ENCODE data around the gene CLSTN1. TPM values are rescaled to one million over a fixed set of nuclear protein-coding genes. Genes with fewer than 3 reads are reported as not detected.
"Not testable (repeated sequence)": the region's sequence is repeated elsewhere in the genome, so short reads cannot be mapped to it uniquely, and the experiment has no call there.

Gene CLSTN1
- total RNA-seq, 1 donor from 2014 or later, result 71.0 TPM

DNA sequence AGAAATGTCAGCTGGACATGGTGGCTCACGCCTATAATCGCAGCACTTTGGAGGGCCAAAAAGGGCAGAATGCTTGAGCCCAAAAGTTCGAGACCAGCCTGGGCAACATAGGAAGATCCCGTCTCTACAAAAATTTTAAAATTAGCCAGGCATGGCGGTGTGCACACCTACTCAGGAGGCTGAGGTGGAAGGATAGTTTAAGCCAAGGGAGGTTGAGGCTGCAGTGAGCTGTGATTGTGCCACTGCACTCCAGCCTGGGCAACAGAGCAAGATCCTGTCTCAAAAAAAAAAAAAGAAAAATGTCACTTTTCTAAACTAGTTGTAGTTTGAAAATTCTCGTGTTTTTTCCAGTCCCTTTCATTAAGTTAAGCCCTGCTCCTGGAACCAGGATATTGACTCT is 9.1 kb downstream of the CLSTN1 start:
- Histone ChIP-seq H3K27ac (no peak overlapping the region), H3K36me3 (no peaks in the 10 kb centered on the region), H3K9me3 (no peaks in the 10 kb centered on the region), H3K4me3 (no peak overlapping the region), H3K27me3 (no peaks in the 10 kb centered on the region), H3K4me1 (peaks cover 3% of the 10 kb centered on the region)
- intact Hi-C loops (cut with DNase I), result loop anchor here (10.0 kb wide), 1 partner anchor 1370 kb away; the partner anchor contains the start of gene ANGPTL7
- DNase-seq (no peak), ATAC-seq (no peak)
- TF ChIP-seq, protein P1, sequence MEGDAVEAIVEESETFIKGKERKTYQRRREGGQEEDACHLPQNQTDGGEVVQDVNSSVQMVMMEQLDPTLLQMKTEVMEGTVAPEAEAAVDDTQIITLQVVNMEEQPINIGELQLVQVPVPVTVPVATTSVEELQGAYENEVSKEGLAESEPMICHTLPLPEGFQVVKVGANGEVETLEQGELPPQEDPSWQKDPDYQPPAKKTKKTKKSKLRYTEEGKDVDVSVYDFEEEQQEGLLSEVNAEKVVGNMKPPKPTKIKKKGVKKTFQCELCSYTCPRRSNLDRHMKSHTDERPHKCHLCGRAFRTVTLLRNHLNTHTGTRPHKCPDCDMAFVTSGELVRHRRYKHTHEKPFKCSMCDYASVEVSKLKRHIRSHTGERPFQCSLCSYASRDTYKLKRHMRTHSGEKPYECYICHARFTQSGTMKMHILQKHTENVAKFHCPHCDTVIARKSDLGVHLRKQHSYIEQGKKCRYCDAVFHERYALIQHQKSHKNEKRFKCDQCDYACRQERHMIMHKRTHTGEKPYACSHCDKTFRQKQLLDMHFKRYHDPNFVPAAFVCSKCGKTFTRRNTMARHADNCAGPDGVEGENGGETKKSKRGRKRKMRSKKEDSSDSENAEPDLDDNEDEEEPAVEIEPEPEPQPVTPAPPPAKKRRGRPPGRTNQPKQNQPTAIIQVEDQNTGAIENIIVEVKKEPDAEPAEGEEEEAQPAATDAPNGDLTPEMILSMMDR (IDR thresholded peaks at IDR 0.05), result no peak

DNA sequence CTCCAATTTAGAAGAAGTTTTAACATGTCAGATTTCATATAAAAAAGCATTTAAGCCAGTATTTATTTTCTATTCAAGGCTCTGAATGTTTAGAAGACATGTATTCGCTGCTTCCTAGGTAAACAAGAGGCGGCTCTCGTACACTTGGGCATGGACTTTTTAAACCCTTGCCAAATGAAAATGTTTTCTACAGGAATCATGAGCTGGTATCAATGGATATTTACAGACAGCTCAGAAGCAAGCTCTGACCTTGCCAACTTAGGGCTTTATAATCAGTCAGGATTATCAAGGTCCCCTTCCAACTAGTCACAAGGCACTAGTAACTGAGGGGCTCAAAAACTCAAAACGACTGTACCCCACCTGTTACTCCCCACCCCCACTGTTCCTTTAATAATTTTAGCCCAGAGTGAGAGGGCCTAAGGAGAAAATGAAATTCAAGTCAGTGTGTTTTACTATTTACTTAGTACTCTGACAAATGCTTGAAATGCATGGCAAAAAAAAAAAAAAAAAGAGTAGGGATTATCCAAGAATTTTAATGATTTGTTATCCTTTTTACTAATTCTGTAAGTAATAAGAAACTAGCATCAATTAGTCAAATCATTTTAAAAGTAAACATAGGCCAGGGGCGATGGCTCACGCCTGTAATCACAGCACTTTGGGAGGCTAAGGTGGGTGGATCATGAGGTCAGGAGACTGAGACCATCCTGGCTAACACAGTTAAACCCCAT is 12.4 kb downstream of the CLSTN1 start:
- H3K36me3 ChIP-seq, result no peaks in the 10 kb centered on the region
- no peak overlapping the region for H3K4me3 ChIP-seq
- intact Hi-C loops (cut with DNase I), result loop anchor here (10.0 kb wide), 1 partner anchor 1373 kb away; the partner anchor contains the start of gene ANGPTL7
- peaks cover 7% of the 10 kb centered on the region for H3K4me1 ChIP-seq
- TF ChIP-seq, protein P1 (IDR thresholded peaks at IDR 0.05), result no peak
- H3K9me3 ChIP-seq, result no peaks in the 10 kb centered on the region
- DNase-seq (no peak), ATAC-seq (no peak)
- no peak overlapping the region for H3K27ac ChIP-seq
- H3K27me3 ChIP-seq, result no peaks in the 10 kb centered on the region

DNA sequence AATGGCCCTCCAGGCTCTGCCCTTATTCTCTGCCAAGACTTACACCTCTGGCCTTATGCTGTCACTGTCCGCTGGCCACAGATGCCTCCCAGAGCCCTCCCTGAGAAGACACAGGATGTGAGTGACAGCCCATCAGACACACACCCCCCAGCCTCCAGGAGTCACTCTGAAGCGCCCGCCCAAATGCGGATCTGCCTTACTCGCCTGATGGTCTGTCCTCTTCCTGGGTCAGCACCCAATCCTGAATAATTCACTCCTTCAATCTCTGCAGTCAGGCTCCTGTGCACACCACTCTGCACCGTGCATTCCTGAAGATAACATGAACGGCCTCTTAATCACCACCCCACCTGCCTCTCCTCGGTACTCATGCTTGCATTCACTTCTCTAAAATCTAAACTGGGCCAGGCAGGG is 14.7 kb downstream of the CLSTN1 start:
- TF ChIP-seq, protein P1 (IDR thresholded peaks at IDR 0.05), result no peak
- intact Hi-C loops (cut with DNase I), result no loop called here
- H3K9me3 ChIP-seq, result no peaks in the 10 kb centered on the region
- DNase-seq, result peak; percentile 57
- peak; percentile 84 for ATAC-seq
- no peak overlapping the region for H3K4me3 ChIP-seq
- H3K4me1 ChIP-seq, result peaks cover 7% of the 10 kb centered on the region
- no peak overlapping the region for H3K27ac ChIP-seq
- H3K27me3 ChIP-seq, result no peaks in the 10 kb centered on the region
- no peaks in the 10 kb centered on the region for H3K36me3 ChIP-seq

DNA sequence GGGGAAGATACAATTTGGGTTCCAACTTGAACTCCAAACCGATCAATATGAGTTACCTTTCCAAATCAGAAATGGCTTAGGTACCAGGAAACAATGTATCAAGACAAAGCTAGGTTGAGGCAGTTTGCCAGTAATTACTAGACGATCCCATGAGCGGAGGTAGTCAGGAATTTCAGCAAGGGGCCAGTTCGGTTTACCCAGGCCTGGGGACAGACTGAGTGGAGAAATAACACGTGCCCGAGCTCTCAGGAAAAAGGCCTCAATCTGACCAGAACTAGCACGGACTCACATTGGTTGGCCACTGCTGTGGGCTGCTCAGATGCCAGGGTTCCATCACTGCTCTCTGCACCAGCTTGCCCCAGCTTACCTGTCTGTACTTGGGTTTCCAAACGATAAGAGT is 15.3 kb downstream of the CLSTN1 start:
- DNase-seq (peak; percentile 26), ATAC-seq (no peak)
- H3K9me3 ChIP-seq, result no peaks in the 10 kb centered on the region
- H3K27me3 ChIP-seq, result no peaks in the 10 kb centered on the region
- no peak overlapping the region for H3K27ac ChIP-seq
- no peaks in the 10 kb centered on the region for H3K36me3 ChIP-seq
- peaks cover 7% of the 10 kb centered on the region for H3K4me1 ChIP-seq
- no peak overlapping the region for H3K4me3 ChIP-seq
- intact Hi-C loops (cut with DNase I), result no loop called here
- TF ChIP-seq, protein P1 (IDR thresholded peaks at IDR 0.05), result no peak

DNA sequence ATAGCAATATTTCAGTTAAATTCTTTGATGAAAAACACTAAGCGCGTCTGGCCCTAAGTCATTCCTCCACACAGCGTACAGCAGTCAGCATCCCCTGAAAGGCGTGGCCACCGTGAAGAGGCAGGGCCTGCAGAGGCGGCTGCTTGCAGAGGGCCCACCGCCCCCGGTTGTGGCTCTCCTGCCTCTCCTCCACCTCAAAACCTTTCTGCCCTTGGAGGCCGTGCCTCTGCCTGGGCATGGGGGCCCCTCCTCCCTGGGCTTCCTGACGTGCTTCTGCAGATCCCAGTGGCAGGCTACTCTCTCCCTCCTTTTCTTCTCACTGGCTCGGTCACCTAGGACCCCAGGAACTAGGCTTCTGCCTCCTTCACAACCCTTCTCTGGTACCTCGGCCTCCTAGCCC is 16.2 kb downstream of the CLSTN1 start:
- H3K27me3 ChIP-seq, result no peaks in the 10 kb centered on the region
- intact Hi-C loops (cut with DNase I), result no loop called here
- TF ChIP-seq, protein P1 (IDR thresholded peaks at IDR 0.05), result no peak
- no peak overlapping the region for H3K4me3 ChIP-seq
- H3K36me3 ChIP-seq, result no peaks in the 10 kb centered on the region
- no peaks in the 10 kb centered on the region for H3K9me3 ChIP-seq
- ATAC-seq (no peak), DNase-seq (peak; percentile 61)
- no peak overlapping the region for H3K27ac ChIP-seq
- H3K4me1 ChIP-seq, result peaks cover 7% of the 10 kb centered on the region

DNA sequence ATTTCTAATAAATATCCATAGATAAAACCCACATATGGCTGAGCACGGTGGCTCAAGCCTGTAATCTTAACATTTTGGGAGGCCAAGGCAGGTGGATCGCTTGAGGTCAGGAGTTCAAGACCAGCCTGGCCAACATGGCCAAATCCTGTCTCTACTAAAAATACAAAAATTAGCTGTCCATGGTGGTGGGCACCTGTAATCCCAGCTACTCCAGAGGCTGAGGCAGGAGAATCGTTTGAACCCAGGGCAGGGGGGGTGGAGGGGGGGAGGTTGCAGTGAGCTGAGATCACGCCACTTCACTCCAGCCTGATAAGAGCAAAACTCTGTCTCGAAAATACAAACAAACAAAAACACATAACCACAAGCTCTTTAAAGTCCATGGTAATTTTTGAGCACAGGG is 17.8 kb downstream of the CLSTN1 start:
- H3K27me3 ChIP-seq; H3K27ac ChIP-seq; ATAC-seq; H3K36me3 ChIP-seq; H3K9me3 ChIP-seq; H3K4me3 ChIP-seq; intact Hi-C loops (cut with DNase I); H3K4me1 ChIP-seq: not testable (repeated sequence)
- peak; percentile 5 for DNase-seq
